Measurements from ENCODE around the gene GBX1.

Gene GBX1

DNA sequence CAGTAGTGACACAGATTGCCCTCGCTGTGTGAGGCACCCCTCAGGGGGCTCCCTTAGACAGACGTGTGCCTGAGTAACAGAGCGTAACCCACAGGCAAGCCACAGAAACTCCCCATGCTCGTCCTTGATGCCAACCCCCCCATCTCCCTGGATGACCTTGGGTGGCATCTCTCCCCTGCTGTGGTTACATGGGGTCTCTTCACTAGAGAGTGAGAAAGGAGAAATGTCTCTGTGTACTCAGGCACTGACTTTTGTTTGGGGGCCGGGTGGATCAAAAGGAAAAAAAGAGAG, 20.7 kb upstream of the GBX1 start:
- Histone ChIP-seq H3K4me2 (ENCODE audit: low read length) (no peak overlapping the region), H3K27ac (ENCODE audit: low read depth, low read length) (no peak overlapping the region), H3K4me3 (ENCODE audit: low read length) (no peak overlapping the region), H4K20me1 (ENCODE audit: control insufficient read depth, insufficient read depth, low read depth, low read length) (no peaks in the 10 kb centered on the region), H3F3A (ENCODE audit: control insufficient read depth, insufficient read depth) (no peaks in the 10 kb centered on the region), H3K36me3 (ENCODE audit: control insufficient read depth, low read length) (no peaks in the 10 kb centered on the region), H3K9me2 (replicated peaks; ENCODE audit: control insufficient read depth, low read length) (no peaks in the 10 kb centered on the region), H3K9me3 (ENCODE audit: control insufficient read depth, insufficient read depth, low read length) (no peaks in the 10 kb centered on the region), H3K27me3 (ENCODE audit: control insufficient read depth, low read length) (peaks cover 32% of the 10 kb centered on the region), H3K4me1 (ENCODE audit: control insufficient read depth, low read length) (peaks cover 8% of the 10 kb centered on the region; the same call in 1 of the 2 replicates), H3K79me2 (ENCODE audit: control insufficient read depth, low read length) (no peaks in the 10 kb centered on the region)
- TF ChIP-seq EZH2phosphoT487 (IDR thresholded peaks at IDR 0.05; ENCODE audit: borderline replicate concordance, low read length), result no peak
- TF ChIP-seq, protein P1, sequence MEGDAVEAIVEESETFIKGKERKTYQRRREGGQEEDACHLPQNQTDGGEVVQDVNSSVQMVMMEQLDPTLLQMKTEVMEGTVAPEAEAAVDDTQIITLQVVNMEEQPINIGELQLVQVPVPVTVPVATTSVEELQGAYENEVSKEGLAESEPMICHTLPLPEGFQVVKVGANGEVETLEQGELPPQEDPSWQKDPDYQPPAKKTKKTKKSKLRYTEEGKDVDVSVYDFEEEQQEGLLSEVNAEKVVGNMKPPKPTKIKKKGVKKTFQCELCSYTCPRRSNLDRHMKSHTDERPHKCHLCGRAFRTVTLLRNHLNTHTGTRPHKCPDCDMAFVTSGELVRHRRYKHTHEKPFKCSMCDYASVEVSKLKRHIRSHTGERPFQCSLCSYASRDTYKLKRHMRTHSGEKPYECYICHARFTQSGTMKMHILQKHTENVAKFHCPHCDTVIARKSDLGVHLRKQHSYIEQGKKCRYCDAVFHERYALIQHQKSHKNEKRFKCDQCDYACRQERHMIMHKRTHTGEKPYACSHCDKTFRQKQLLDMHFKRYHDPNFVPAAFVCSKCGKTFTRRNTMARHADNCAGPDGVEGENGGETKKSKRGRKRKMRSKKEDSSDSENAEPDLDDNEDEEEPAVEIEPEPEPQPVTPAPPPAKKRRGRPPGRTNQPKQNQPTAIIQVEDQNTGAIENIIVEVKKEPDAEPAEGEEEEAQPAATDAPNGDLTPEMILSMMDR (IDR thresholded peaks at IDR 0.05; ENCODE audit: low read depth, low read length, poor library complexity, severe bottlenecking), result no peak

DNA sequence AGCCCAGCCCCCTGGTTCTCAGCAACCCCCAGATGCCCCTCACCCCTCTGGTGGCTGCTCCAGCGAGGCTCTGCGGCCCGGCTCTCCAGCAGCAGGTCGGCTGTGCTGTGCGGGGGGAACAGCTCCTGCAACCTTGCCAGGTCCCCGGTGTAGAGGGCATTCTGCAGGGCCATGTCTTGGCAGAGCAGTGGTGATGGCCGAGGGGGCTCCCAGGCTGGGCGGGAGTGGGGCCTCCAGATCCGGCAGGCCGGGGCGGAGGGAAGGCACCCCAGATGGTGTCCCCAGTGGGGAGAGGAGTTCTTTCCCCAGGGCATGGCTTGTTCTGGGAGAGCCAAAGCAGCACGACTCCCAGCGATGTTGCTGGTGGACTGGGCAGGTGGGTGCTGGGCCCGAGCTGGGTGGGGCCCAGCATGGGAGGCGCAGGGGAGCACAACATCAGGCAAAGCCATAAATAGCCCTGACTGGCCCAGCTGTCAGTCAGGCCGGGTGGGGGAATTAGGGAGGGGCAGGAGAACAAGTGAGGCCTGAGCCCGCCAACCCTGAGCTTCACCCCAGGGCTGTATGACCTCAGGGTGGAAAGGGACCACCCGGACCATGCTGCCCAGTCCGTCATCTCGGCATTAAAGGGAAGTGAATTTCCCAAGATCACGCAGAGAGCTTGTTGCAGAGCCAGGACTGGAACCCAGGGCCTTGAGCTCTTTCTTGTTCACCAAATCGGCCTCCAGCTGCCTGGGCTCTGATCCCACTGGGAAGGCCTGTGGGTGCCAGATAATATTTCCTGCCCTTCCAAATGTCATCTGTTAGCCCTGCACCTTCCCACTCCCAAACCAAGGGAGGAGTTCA, 20.1 kb upstream of the GBX1 start:
- no peaks in the 10 kb centered on the region for H3K9me3 ChIP-seq (ENCODE audit: control insufficient read depth, insufficient read depth, low read length)
- H3K79me2 ChIP-seq (ENCODE audit: control insufficient read depth, low read length), result no peaks in the 10 kb centered on the region
- peaks cover 8% of the 10 kb centered on the region; the same call in 1 of the 2 replicates for H3K4me1 ChIP-seq (ENCODE audit: control insufficient read depth, low read length)
- H3K27ac ChIP-seq (ENCODE audit: low read depth, low read length), result no peak overlapping the region
- no peaks in the 10 kb centered on the region for H3K9me2 ChIP-seq (replicated peaks; ENCODE audit: control insufficient read depth, low read length)
- peaks cover 32% of the 10 kb centered on the region for H3K27me3 ChIP-seq (ENCODE audit: control insufficient read depth, low read length)
- TF ChIP-seq, protein P1 (IDR thresholded peaks at IDR 0.05; ENCODE audit: low read depth, low read length, poor library complexity, severe bottlenecking), result no peak
- TF ChIP-seq EZH2phosphoT487 (IDR thresholded peaks at IDR 0.05; ENCODE audit: borderline replicate concordance, low read length), result no peak
- H3F3A ChIP-seq (ENCODE audit: control insufficient read depth, insufficient read depth), result no peaks in the 10 kb centered on the region
- no peaks in the 10 kb centered on the region for H4K20me1 ChIP-seq (ENCODE audit: control insufficient read depth, insufficient read depth, low read depth, low read length)
- H3K4me3 ChIP-seq (ENCODE audit: low read length), result no peak overlapping the region
- no peak overlapping the region for H3K4me2 ChIP-seq (ENCODE audit: low read length)
- no peaks in the 10 kb centered on the region for H3K36me3 ChIP-seq (ENCODE audit: control insufficient read depth, low read length)

DNA sequence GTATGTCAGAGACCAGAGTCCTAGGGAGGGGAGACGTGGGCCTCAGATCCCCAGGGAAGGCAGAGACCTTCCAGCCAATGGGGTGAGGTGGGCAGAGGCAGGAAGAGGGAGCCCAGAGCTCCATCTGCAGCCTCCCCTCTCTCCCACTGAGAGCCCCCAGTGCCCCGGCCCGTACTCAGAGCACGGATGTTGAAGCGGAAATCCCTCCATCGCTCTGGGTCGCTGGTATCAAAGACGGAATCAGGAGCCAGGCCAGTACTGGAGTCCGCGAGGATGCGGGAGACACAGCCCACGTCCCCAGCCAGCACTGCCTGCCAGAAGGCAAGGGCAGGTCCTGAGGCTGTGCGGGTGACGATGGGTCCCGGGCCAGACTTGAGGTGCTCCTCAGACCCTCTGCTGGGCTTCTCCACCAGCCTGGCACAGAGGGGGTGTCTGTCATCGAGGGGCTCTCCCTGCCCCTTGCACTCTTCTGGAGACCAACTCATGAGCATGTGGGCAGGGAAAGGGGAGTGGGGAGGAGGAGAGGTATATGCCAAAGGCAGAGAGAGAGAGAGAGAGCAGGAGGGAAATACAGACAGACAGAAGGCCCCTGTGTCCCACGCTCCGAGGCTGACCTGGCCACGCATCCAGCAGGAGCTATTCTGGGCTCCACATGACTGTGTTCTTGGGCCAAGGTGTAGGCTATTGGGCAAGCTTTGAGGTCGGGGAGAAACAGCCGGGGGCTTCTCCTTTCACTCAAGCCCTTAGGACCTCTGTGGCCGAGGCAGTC, 19.3 kb upstream of the GBX1 start, which contains the start of gene ASB10:
Gene ASB10, minus strand, starts transcription at position 611 of the 769 bp plus-strand sequence. Its CDS starts 120 bp downstream, at position 491.
- no peaks in the 10 kb centered on the region for H3K36me3 ChIP-seq (ENCODE audit: control insufficient read depth, low read length)
- no peaks in the 10 kb centered on the region for H3F3A ChIP-seq (ENCODE audit: control insufficient read depth, insufficient read depth)
- TF ChIP-seq EZH2phosphoT487 (IDR thresholded peaks at IDR 0.05; ENCODE audit: borderline replicate concordance, low read length), result no peak
- TF ChIP-seq, protein P1 (IDR thresholded peaks at IDR 0.05; ENCODE audit: low read depth, low read length, poor library complexity, severe bottlenecking), result no peak
- no peaks in the 10 kb centered on the region for H3K9me3 ChIP-seq (ENCODE audit: control insufficient read depth, insufficient read depth, low read length)
- no peak within 1 kb of the TSS for H3K4me3 ChIP-seq (ENCODE audit: low read length)
- no peak within 1 kb of the TSS for H3K4me2 ChIP-seq (ENCODE audit: low read length)
- H3K27me3 ChIP-seq (ENCODE audit: control insufficient read depth, low read length), result peaks cover 32% of the 10 kb centered on the region
- no peak within 1 kb of the TSS for H3K27ac ChIP-seq (ENCODE audit: low read depth, low read length)
- H3K4me1 ChIP-seq (ENCODE audit: control insufficient read depth, low read length), result peaks cover 8% of the 10 kb centered on the region; the same call in 1 of the 2 replicates
- no peaks in the 10 kb centered on the region for H3K79me2 ChIP-seq (ENCODE audit: control insufficient read depth, low read length)
- no peaks in the 10 kb centered on the region for H3K9me2 ChIP-seq (replicated peaks; ENCODE audit: control insufficient read depth, low read length)
- no peaks in the 10 kb centered on the region for H4K20me1 ChIP-seq (ENCODE audit: control insufficient read depth, insufficient read depth, low read depth, low read length)

All from DOHH2 (cell line).